Tibial artery (tissue), 4 donors: ENCODE results near the gene TIAM2.

Experiments used
- DNase-seq, 2 donors: peaks; one replicate each; pipeline ENCODE4 v3.0.0-alpha.2; 2019
- H3K27ac ChIP-seq, 2 donors: fragments of 200-600 bp; sonication (generic) in 1 of 2; 1 replicate in 1 of 2; 2 replicates in 1 of 2; pipeline ENCODE4 v1.5.1; 2018 to 2019; ENCODE audit warnings: mild to moderate bottlenecking in 1 of 2
- H3K27me3 ChIP-seq, 2 donors: fragments of 200-600 bp; sonication (generic) in 1 of 2; one replicate each; pipeline versions ENCODE4 v1.5.1 to v1.6.0; 2016 to 2019
- H3K36me3 ChIP-seq, 3 donors: fragments of 200-600 bp; sonication (generic) in 2 of 3; one replicate each; pipeline ENCODE4 v1.5.1; 2016 to 2019; ENCODE audit warnings: mild to moderate bottlenecking in 2 of 3
- H3K4me1 ChIP-seq, 4 donors: fragments of 200-600 bp; sonication (generic) in 2 of 4; 1 replicate in 3 of 4; 2 replicates in 1 of 4; pipeline ENCODE4 v1.5.1; 2016 to 2019
- H3K4me3 ChIP-seq, 2 donors: fragments of 200-600 bp; sonication (generic) in 1 of 2; 1 replicate in 1 of 2; 2 replicates in 1 of 2; pipeline ENCODE4 v1.5.1; 2018 to 2019; ENCODE audit warnings: mild to moderate bottlenecking in 2 of 2
- H3K9me3 ChIP-seq, 3 donors: fragments of 200-600 bp; sonication (generic) in 1 of 3; one replicate each; pipeline ENCODE4 v1.5.1; 2016 to 2019
- intact Hi-C: fragments of 100-400 bp; cut with DNase I; formaldehyde crosslinking; loops from one replicate; pipeline ENCODE4 v1.15.0; 2023; ENCODE audit warnings: low total_unique reads
- TF ChIP-seq, protein P1 (sequence below), 2 experiments: fragments of 200-600 bp in 1 of 2; fragments of 450-650 bp in 1 of 2; IDR thresholded peaks; one replicate each; pipeline ENCODE4 v1.5.1; 2017 to 2019; ENCODE audit warnings: antibody characterized with exemption in 2 of 2, mild to moderate bottlenecking in 1 of 2, moderate library complexity in 1 of 2

TIAM2 gene

DNA sequence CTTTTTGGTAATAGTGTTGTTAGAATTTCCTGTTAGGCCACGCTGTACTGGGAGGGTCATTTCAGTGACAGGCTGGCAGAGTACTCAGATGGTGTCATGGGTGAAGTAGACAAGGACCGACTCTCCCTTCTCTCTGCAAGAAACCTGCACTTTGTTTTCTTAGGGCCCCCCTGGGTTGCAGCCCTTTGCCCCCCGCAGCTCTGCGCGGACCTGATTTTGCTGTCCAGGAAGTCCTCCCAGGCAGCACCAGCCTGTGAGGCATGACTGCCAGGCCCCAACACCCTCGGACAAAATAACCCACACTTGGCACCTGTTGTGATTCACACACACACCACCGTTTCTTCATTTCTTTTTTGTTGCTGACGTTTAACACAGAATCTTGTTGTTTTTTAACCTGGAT is 246.9 kb downstream of the TIAM2 start:
- TF ChIP-seq, protein P1, sequence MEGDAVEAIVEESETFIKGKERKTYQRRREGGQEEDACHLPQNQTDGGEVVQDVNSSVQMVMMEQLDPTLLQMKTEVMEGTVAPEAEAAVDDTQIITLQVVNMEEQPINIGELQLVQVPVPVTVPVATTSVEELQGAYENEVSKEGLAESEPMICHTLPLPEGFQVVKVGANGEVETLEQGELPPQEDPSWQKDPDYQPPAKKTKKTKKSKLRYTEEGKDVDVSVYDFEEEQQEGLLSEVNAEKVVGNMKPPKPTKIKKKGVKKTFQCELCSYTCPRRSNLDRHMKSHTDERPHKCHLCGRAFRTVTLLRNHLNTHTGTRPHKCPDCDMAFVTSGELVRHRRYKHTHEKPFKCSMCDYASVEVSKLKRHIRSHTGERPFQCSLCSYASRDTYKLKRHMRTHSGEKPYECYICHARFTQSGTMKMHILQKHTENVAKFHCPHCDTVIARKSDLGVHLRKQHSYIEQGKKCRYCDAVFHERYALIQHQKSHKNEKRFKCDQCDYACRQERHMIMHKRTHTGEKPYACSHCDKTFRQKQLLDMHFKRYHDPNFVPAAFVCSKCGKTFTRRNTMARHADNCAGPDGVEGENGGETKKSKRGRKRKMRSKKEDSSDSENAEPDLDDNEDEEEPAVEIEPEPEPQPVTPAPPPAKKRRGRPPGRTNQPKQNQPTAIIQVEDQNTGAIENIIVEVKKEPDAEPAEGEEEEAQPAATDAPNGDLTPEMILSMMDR (IDR thresholded peaks at IDR 0.05): no peak
- intact Hi-C loops: no loop called here
- Histone ChIP-seq H3K27me3 (no peaks in the 10 kb centered on the region), H3K4me3 (no peak overlapping the region), H3K27ac (no peak overlapping the region), H3K36me3 (peaks cover 0 to 6% (median 0%) of the 10 kb centered on the region in 3 donors), H3K9me3 (no peaks in the 10 kb centered on the region), H3K4me1 (no peaks in the 10 kb centered on the region)
- DNase-seq: no peak

DNA sequence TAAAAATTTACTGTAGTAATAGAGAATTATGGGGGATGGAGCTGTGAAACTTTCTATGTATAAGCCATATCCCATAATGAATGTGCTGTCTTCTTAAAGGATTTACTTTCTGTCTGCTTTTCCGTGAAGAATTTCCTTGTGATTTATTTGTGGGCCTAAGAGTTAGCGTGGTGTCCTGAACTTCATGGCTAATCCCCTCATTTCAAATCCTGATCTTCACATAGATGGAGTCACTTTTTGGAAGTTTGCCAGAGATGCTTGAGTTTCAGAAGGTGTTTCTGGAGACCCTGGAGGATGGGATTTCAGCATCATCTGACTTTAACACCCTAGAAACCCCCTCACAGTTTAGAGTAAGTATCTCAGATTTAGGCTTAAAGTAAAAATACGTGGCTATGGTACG is 249.3 kb downstream of the TIAM2 start:
- Histone ChIP-seq H3K4me1 (peaks cover 0 to 8% (median 4%) of the 10 kb centered on the region in 4 donors), H3K27ac (no peak overlapping the region), H3K36me3 (peaks cover 0 to 6% (median 0%) of the 10 kb centered on the region in 3 donors), H3K27me3 (no peaks in the 10 kb centered on the region), H3K9me3 (no peaks in the 10 kb centered on the region), H3K4me3 (no peak overlapping the region)
- TF ChIP-seq, protein P1 (IDR thresholded peaks at IDR 0.05): no peak
- no peak for DNase-seq
- intact Hi-C loops: no loop called here

DNA sequence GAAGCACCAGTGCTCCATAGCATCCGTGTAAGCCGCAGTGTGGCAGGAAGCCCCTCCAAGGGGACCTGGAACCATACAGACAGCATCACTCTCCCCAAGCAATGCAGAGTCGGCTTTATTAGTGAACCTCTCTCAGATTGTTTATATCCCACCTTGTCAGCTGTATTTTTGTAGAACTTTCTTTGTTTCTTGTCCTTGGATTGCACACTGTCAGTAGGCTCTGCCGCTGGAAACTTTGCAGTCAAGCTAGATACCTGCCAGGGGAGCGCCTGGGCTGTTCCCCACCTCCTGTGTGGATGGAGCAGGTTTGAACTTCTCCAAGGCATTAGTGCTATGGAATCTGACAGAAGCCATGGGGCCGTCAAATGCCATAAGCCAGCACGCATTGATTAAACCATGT is 250.1 kb downstream of the TIAM2 start:
- no peak for DNase-seq
- H3K4me1 ChIP-seq: peaks cover 0 to 16% (median 4%) of the 10 kb centered on the region in 4 donors
- no peak overlapping the region for H3K4me3 ChIP-seq
- H3K9me3 ChIP-seq: no peaks in the 10 kb centered on the region
- TF ChIP-seq, protein P1 (IDR thresholded peaks at IDR 0.05): no peak
- no peaks in the 10 kb centered on the region for H3K27me3 ChIP-seq
- H3K36me3 ChIP-seq: peaks cover 0 to 6% (median 0%) of the 10 kb centered on the region in 3 donors
- no peak overlapping the region for H3K27ac ChIP-seq
- intact Hi-C loops: loop anchor here (5.0 kb wide), 1 partner anchor 318 kb away; no protein-coding TSS in a partner anchor

DNA sequence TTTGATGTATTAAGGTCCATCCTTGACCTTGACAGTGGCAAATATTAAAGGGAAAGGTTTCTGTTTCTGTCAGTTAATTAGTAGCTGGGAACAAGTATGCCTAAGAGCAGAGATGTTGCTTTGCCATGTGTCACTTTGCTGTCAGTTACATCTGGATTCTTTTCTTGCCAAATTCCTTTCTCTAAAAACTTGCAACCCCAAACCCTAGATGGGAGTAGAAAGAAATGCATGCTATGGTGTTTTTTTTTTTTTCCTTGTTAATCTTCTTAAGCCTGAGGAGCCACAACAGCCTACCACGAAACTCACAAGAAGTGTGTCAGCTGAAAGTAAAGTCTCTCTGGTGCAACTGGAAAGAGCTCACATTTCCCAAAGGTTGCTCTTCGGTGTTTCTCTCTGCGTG is 250.7 kb downstream of the TIAM2 start:
- no peaks in the 10 kb centered on the region for H3K27me3 ChIP-seq
- TF ChIP-seq, protein P1 (IDR thresholded peaks at IDR 0.05): no peak
- H3K27ac ChIP-seq: no peak overlapping the region
- H3K36me3 ChIP-seq: peaks cover 0 to 7% (median 2%) of the 10 kb centered on the region in 3 donors
- peaks cover 0 to 18% (median 4%) of the 10 kb centered on the region in 4 donors for H3K4me1 ChIP-seq
- no peak for DNase-seq
- H3K4me3 ChIP-seq: no peak overlapping the region
- no peaks in the 10 kb centered on the region for H3K9me3 ChIP-seq
- intact Hi-C loops: loop anchor here (5.0 kb wide), 1 partner anchor 319 kb away; no protein-coding TSS in a partner anchor

DNA sequence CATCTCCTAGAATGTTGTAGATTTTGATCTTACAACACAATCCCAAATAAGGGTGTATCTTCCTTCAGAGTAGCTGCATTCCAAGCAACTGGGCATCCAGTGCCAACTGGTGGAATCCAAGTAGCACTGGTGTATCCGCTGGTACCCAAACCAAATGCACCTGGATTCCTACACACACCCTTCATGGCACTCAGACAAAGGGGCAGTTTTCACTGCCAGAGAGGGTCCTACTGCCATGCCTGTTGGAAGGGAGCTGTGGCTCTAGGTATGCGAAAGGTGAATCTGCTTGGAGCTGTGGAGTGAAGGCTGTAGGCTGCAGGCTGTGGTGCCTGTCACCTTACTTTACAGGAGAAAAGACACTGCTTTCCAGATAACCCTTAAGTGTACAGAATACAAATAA is 251.7 kb downstream of the TIAM2 start:
- Histone ChIP-seq H3K4me1 (peaks cover 0 to 18% (median 4%) of the 10 kb centered on the region in 4 donors), H3K9me3 (no peaks in the 10 kb centered on the region), H3K4me3 (no peak overlapping the region), H3K27ac (no peak overlapping the region), H3K27me3 (no peaks in the 10 kb centered on the region), H3K36me3 (peaks cover 0 to 15% (median 12%) of the 10 kb centered on the region in 3 donors)
- TF ChIP-seq, protein P1 (IDR thresholded peaks at IDR 0.05): no peak
- intact Hi-C loops: loop anchor here (5.0 kb wide), 1 partner anchor 320 kb away; no protein-coding TSS in a partner anchor
- DNase-seq: no peak
